B cell (primary cell): Measurements from ENCODE around the gene BAIAP3. TPM values are rescaled to one million over a fixed set of nuclear protein-coding genes. Genes with fewer than 3 reads are reported as not detected.

Experiments used
- ATAC-seq: fragments of 200-7000 bp; cut with Tn5 transposase; one replicate; pipeline ENCODE4 v1.10.0; 2021; ENCODE audit warnings: low read depth, mild to moderate bottlenecking, moderate number of reproducible peaks, moderate library complexity
- CTCF ChIA-PET: fragments of 350-600 bp; sonication (Branson Sonifier 250); formaldehyde crosslinking; loops from one replicate; lab custom pipeline; 2021; ENCODE audit warnings: antibody characterized with exemption, inconsistent platforms; lab: Charles Lee
- POLR2A ChIA-PET: fragments of 350-600 bp; sonication (Branson Sonifier 250); formaldehyde crosslinking; loops from one replicate; lab custom pipeline; 2021; ENCODE audit warnings: antibody characterized with exemption; lab: Charles Lee
- DNase-seq: peaks from one replicate; pipeline ENCODE4 v3.0.0; 2013
- H2AFZ ChIP-seq: 2 replicates; pipeline ENCODE4 v1.6.1; 2012; ENCODE audit warnings: mild to moderate bottlenecking, low read depth, low read length; ENCODE audit not compliant: insufficient read depth, poor library complexity, severe bottlenecking
- H3K27ac ChIP-seq, 2 donors: 1 replicate in 1 of 2; 2 replicates in 1 of 2; pipeline ENCODE4 v1.5.1; 2012 to 2013; ENCODE audit warnings: low read length in 2 of 2, mild to moderate bottlenecking in 2 of 2, moderate library complexity in 1 of 2
- H3K27me3 ChIP-seq, 4 experiments: fragments of 200-600 bp in 1 of 4; sonication (generic) in 1 of 4; replicated peaks in 1 of 4; 1 replicate in 2 of 4; 2 replicates in 2 of 4; pipeline versions ENCODE4 v1.6.1 to v1.7.0; 2013 to 2016; ENCODE audit warnings: low read length in 3 of 4, mild to moderate bottlenecking in 2 of 4, mixed read lengths in 1 of 4, moderate library complexity in 1 of 4; ENCODE audit not compliant: insufficient read depth in 4 of 4, control insufficient read depth in 3 of 4; ENCODE audit errors: control extremely low read depth in 1 of 4
- H3K36me3 ChIP-seq, 2 experiments: replicated peaks in 1 of 2; 1 replicate in 1 of 2; 2 replicates in 1 of 2; pipeline versions ENCODE4 v1.6.1 to v1.7.1; 2013; ENCODE audit warnings: low read length in 1 of 2; ENCODE audit not compliant: insufficient read depth in 2 of 2, control insufficient read depth in 1 of 2; ENCODE audit errors: control extremely low read depth in 1 of 2, extremely low read depth in 1 of 2
- H3K4me1 ChIP-seq, 2 donors: fragments of 200-600 bp in 1 of 2; sonication (generic) in 1 of 2; 1 replicate in 1 of 2; 2 replicates in 1 of 2; pipeline versions ENCODE4 v1.5.1 to v1.6.1; 2013 to 2017; ENCODE audit warnings: low read length in 2 of 2; ENCODE audit not compliant: control insufficient read depth in 2 of 2, insufficient read depth in 2 of 2
- H3K4me2 ChIP-seq: replicated peaks from 2 replicates; pipeline ENCODE3; 2012; ENCODE audit warnings: mild to moderate bottlenecking, low read depth, low read length; ENCODE audit not compliant: poor library complexity, severe bottlenecking
- H3K4me3 ChIP-seq, 5 experiments: fragments of 200-600 bp in 1 of 5; sonication (generic) in 1 of 5; 1 replicate in 3 of 5; 2 replicates in 2 of 5; pipeline versions ENCODE4 v1.5.1 to v1.7.0; 2011 to 2016; ENCODE audit warnings: low read length in 4 of 5, mild to moderate bottlenecking in 4 of 5, low read depth in 2 of 5, control low read depth in 1 of 5, moderate library complexity in 1 of 5; ENCODE audit not compliant: insufficient read depth in 1 of 5; ENCODE audit errors: control extremely low read depth in 1 of 5, extremely low read depth in 1 of 5
- H3K79me2 ChIP-seq: fragments of 200-600 bp; sonication (generic); one replicate; pipeline ENCODE4 v1.6.0; 2016; ENCODE audit warnings: low read length; ENCODE audit not compliant: control insufficient read depth, insufficient read depth
- H3K9ac ChIP-seq: fragments of 200-600 bp; sonication (generic); 2 replicates; pipeline ENCODE4 v1.6.1; 2017; ENCODE audit warnings: mild to moderate bottlenecking, low read length, moderate library complexity
- H3K9me3 ChIP-seq, 3 donors: one replicate each; pipeline versions ENCODE4 v1.6.1 to v1.7.1; 2013; ENCODE audit warnings: low read length in 2 of 3; ENCODE audit not compliant: control insufficient read depth in 2 of 3, insufficient read depth in 1 of 3; ENCODE audit errors: control extremely low read depth in 1 of 3
- H4K20me1 ChIP-seq: 2 replicates; pipeline ENCODE4 v1.6.0; 2012; ENCODE audit warnings: mild to moderate bottlenecking, low read length; ENCODE audit not compliant: insufficient read depth, control insufficient read depth, poor library complexity, severe bottlenecking
- H3K27ac Mint-ChIP-seq: one replicate; pipeline ENCODE4 v1.8.0; 2021; ENCODE audit warnings: mixed read lengths
- H3K27me3 Mint-ChIP-seq: one replicate; pipeline ENCODE4 v1.8.0; 2021; ENCODE audit warnings: mixed read lengths
- H3K4me1 Mint-ChIP-seq: one replicate; pipeline ENCODE4 v1.8.0; 2021; ENCODE audit warnings: mixed read lengths
- H3K4me3 Mint-ChIP-seq: one replicate; pipeline ENCODE4 v1.8.0; 2021; ENCODE audit warnings: mixed read lengths
- H3K9me3 Mint-ChIP-seq: one replicate; pipeline ENCODE4 v1.8.0; 2022; ENCODE audit warnings: mixed read lengths; ENCODE audit not compliant: insufficient read depth
- EZH2 ChIP-seq: IDR thresholded peaks from 2 replicates; pipeline ENCODE4 v1.6.1; 2012; ENCODE audit warnings: borderline replicate concordance, low read depth, mild to moderate bottlenecking, moderate library complexity, low read length; ENCODE audit not compliant: insufficient read depth, poor library complexity, severe bottlenecking
- WGBS: methylation state at CpG from one replicate; pipeline ENCODE4 v1.1.5; 2013; ENCODE audit warnings: missing lambda C conversion rate; ENCODE audit not compliant: insufficient coverage; 5-methylcytosine and 5-hydroxymethylcytosine counted together
- intact Hi-C: fragments of 100-400 bp; cut with micrococcal nuclease; formaldehyde crosslinking; loops from one replicate; pipeline ENCODE4 v1.10.0; 2022
- polyA plus RNA-seq: library from polyadenylated mRNA; depleted of rRNA; stranded (reverse); fragments of >200 nt; gene quantifications from 2 replicates; pipeline ENCODE4 v1.2.3, GENCODE V29; 2012
- total RNA-seq, 2 donors: library from RNA; stranded (reverse); fragments of 120-200 nt in 1 of 2; gene quantifications; 1 replicate in 1 of 2; 2 replicates in 1 of 2; pipeline versions ENCODE4 v1.2.3 to v1.2.4, GENCODE V29; 2013 to 2022
- TF ChIP-seq, protein P1 (sequence below): fragments of 200-600 bp; IDR thresholded peaks from one replicate; pipeline ENCODE4 v1.8.0; 2022; ENCODE audit warnings: antibody characterized with exemption, mild to moderate bottlenecking

The BAIAP3 gene
- total and polyA plus RNA-seq, 2 donors (not counting 1 experiment from before 2014, with no cell fraction given) = 119 to 130 TPM

DNA sequence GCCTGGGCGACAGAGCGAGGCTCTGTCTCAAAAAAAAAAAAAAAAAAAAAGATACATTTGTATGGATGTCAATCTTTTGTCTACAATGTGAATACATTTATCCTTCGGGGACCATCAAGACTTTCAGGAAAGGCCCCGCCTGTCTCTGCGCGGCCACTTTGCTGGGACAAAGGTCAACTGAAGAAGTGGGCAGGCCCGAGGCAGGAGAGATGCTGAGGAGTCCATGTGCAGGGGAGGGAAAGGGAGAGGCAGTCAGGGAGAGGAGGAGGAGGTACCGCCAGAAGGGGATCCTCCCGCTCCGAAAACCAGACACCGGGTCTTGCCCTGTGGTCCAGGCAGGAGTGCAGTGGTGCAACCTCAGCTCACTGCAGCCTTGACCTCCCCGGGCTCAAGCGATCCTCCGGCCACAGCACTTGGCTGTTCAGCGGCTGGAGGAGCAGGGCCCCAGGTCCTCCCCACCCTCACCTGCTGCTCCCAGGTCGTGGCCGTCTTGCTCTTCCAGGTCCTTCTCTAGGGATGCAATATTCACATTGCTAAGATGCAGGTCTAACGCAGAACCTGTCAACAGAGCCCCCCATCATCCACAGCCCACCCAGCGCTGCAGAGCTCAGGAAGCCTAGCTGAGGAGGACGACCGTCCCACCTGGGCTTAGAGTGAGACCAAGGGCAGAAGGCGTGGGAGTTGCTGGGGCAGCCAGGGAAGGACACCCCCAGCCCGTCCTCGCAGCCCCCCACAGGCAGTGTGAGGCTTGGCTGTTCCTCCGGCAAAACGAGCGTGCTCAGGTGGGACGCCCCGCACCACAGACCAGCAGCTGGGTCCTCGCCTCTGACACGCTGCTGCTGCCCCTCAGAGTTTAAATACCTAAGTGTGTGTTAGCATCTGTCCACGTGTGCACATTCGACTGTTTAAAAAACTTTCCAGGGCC lies 37.9 kb downstream of the BAIAP3 start:
- H3K4me1 Mint-ChIP-seq = no peaks in the 10 kb centered on the region
- H3K27me3 Mint-ChIP-seq = no peaks in the 10 kb centered on the region
- H3K4me2 ChIP-seq = no peak overlapping the region
- H3K27ac ChIP-seq = no peak overlapping the region
- peaks cover 6% of the 10 kb centered on the region for H3K79me2 ChIP-seq
- no peaks in the 10 kb centered on the region for H3K9me3 Mint-ChIP-seq
- H4K20me1 ChIP-seq = peaks cover 33% of the 10 kb centered on the region
- H3K36me3 ChIP-seq = peaks cover 0 to 33% of the 10 kb centered on the region in 2 experiments
- ChIA-PET POLR2A (interaction anchor here (0.7 kb wide), 1 partner anchor 24 kb away, joined by 3 read pairs; no protein-coding TSS in a partner anchor), CTCF (interaction anchor here (0.6 to 1.1 kb wide), 2 partner anchors 9 to 102 kb away, joined by 3 read pairs; no protein-coding TSS in a partner anchor)
- DNase-seq (no peak), ATAC-seq (no peak)
- no peaks in the 10 kb centered on the region for H3K27me3 ChIP-seq
- no peak for TF ChIP-seq EZH2
- H3K9ac ChIP-seq = no peak overlapping the region
- H3K4me1 ChIP-seq = no peaks in the 10 kb centered on the region
- H3K4me3 ChIP-seq = no peak overlapping the region
- no peak overlapping the region for H3K4me3 Mint-ChIP-seq
- intact Hi-C loops = no loop called here
- no peaks in the 10 kb centered on the region for H3K9me3 ChIP-seq
- H2AFZ ChIP-seq = no peak overlapping the region
- WGBS = 96% methylated on average over 30 of the region's 33 CpGs
- no peak overlapping the region for H3K27ac Mint-ChIP-seq

GRCh38 chr16:1372292-1372950 lies 39.0 kb downstream of the BAIAP3 start:
- Mint-ChIP-seq H3K9me3 (no peaks in the 10 kb centered on the region), H3K4me1 (no peaks in the 10 kb centered on the region), H3K4me3 (no peak overlapping the region), H3K27me3 (no peaks in the 10 kb centered on the region), H3K27ac (no peak overlapping the region)
- Histone ChIP-seq H3K79me2 (peaks cover 16% of the 10 kb centered on the region), H3K4me3 (no peak overlapping the region), H2AFZ (no peak overlapping the region), H3K9ac (no peak overlapping the region), H3K4me1 (no peaks in the 10 kb centered on the region), H3K4me2 (no peak overlapping the region), H3K36me3 (peaks cover 0 to 27% of the 10 kb centered on the region in 2 experiments), H4K20me1 (peaks cover 44% of the 10 kb centered on the region), H3K9me3 (no peaks in the 10 kb centered on the region), H3K27me3 (no peaks in the 10 kb centered on the region), H3K27ac (no peak overlapping the region)
- no peak for TF ChIP-seq EZH2
- TF ChIP-seq, protein P1, sequence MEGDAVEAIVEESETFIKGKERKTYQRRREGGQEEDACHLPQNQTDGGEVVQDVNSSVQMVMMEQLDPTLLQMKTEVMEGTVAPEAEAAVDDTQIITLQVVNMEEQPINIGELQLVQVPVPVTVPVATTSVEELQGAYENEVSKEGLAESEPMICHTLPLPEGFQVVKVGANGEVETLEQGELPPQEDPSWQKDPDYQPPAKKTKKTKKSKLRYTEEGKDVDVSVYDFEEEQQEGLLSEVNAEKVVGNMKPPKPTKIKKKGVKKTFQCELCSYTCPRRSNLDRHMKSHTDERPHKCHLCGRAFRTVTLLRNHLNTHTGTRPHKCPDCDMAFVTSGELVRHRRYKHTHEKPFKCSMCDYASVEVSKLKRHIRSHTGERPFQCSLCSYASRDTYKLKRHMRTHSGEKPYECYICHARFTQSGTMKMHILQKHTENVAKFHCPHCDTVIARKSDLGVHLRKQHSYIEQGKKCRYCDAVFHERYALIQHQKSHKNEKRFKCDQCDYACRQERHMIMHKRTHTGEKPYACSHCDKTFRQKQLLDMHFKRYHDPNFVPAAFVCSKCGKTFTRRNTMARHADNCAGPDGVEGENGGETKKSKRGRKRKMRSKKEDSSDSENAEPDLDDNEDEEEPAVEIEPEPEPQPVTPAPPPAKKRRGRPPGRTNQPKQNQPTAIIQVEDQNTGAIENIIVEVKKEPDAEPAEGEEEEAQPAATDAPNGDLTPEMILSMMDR = no peak
- WGBS = 95% methylated on average over 8 of the region's 21 CpGs
- DNase-seq (no peak), ATAC-seq (no peak)
- CTCF ChIA-PET = no interaction called here
- intact Hi-C loops = no loop called here
- POLR2A ChIA-PET = interaction anchor here (0.7 kb wide), 1 partner anchor 25 kb away, joined by 3 read pairs; no protein-coding TSS in a partner anchor
